Neural cell (in vitro differentiated cells): ENCODE measurements around the gene GYS2. TPM values are rescaled to one million over a fixed set of nuclear protein-coding genes. Genes with fewer than 3 reads are reported as not detected.

Experiments used
- H2AFZ ChIP-seq: fragments of 200-600, 300-800 bp; sonication (generic), shearing (Covaris generic); 2 replicates; pipeline ENCODE4 v1.6.0; 2014; ENCODE audit warnings: low read depth, mild to moderate bottlenecking, antibody characterized with exemption, low read length, moderate library complexity
- H3F3A ChIP-seq: fragments of 200-600 bp; shearing (Covaris generic); 2 replicates; pipeline ENCODE4 v1.6.1; 2016; ENCODE audit warnings: mild to moderate bottlenecking, moderate library complexity, mixed read lengths, antibody characterized with exemption, low read length; ENCODE audit not compliant: insufficient read depth, poor library complexity, severe bottlenecking
- H3K27ac ChIP-seq: fragments of 200-600, 300-800 bp; sonication (generic), shearing (Covaris generic); 2 replicates; pipeline ENCODE4 v1.5.1; 2014; ENCODE audit warnings: mild to moderate bottlenecking, low read length, moderate library complexity
- H3K27me3 ChIP-seq: fragments of 300-800, 200-600 bp; sonication (generic), shearing (Covaris generic); 2 replicates; pipeline ENCODE4 v1.6.0; 2014; ENCODE audit warnings: mild to moderate bottlenecking, low read depth, low read length, moderate library complexity; ENCODE audit not compliant: insufficient read depth
- H3K36me3 ChIP-seq: fragments of 300-800, 200-600 bp; sonication (generic), shearing (Covaris generic); 2 replicates; pipeline ENCODE4 v1.5.1; 2014; ENCODE audit warnings: mild to moderate bottlenecking, antibody characterized with exemption, low read length, moderate library complexity; ENCODE audit not compliant: insufficient read depth
- H3K4me2 ChIP-seq: fragments of 300-800, 200-600 bp; sonication (generic), shearing (Covaris generic); 2 replicates; pipeline ENCODE4 v1.6.0; 2014; ENCODE audit warnings: mild to moderate bottlenecking, low read length
- H3K4me3 ChIP-seq: fragments of 300-800, 200-600 bp; sonication (generic), shearing (Covaris generic); 2 replicates; pipeline ENCODE4 v1.5.1; 2014; ENCODE audit warnings: mild to moderate bottlenecking, low read length, moderate library complexity
- H3K79me2 ChIP-seq: fragments of 200-600 bp; shearing (Covaris generic); replicated peaks from 2 replicates; pipeline ENCODE4 v1.6.0; 2014; ENCODE audit warnings: mild to moderate bottlenecking, low read length, moderate library complexity; ENCODE audit not compliant: insufficient read depth
- H3K9ac ChIP-seq: fragments of 300-800, 200-600 bp; sonication (generic), shearing (Covaris generic); 2 replicates; pipeline ENCODE4 v1.6.1; 2016; ENCODE audit warnings: mild to moderate bottlenecking, low read length, mixed read lengths
- H3K9me2 ChIP-seq: fragments of 200-600 bp; shearing (Covaris generic); 2 replicates; pipeline ENCODE4 v1.6.1; 2016; ENCODE audit warnings: mild to moderate bottlenecking, low read length, mixed read lengths; ENCODE audit not compliant: insufficient read depth
- H3K9me3 ChIP-seq: fragments of 200-600, 300-800 bp; sonication (generic), shearing (Covaris generic); 2 replicates; pipeline ENCODE4 v1.6.1; 2016; ENCODE audit warnings: mild to moderate bottlenecking, mixed run types, low read length, moderate library complexity, mixed read lengths
- H4K20me1 ChIP-seq: fragments of 200-600 bp; shearing (Covaris generic); 2 replicates; pipeline ENCODE4 v1.6.1; 2016; ENCODE audit warnings: mild to moderate bottlenecking, mixed run types; ENCODE audit not compliant: insufficient read depth
- EP300 ChIP-seq: fragments of 450-650 bp; conservative IDR thresholded peaks from 2 replicates; pipeline ENCODE4 v1.6.1; 2014; ENCODE audit warnings: antibody characterized with exemption, mild to moderate bottlenecking, moderate library complexity; ENCODE audit not compliant: poor library complexity, severe bottlenecking
- EZH2 ChIP-seq: fragments of 200-600, 300-800 bp; shearing (Covaris generic), sonication (generic); IDR thresholded peaks from 2 replicates; pipeline ENCODE4 v1.6.1; 2014; ENCODE audit warnings: antibody characterized with exemption, low read length, borderline replicate concordance, mild to moderate bottlenecking; ENCODE audit not compliant: insufficient read depth, poor library complexity, severe bottlenecking
- MXI1 ChIP-seq: fragments of 450-650 bp; conservative IDR thresholded peaks from 2 replicates; pipeline ENCODE4 v1.6.1; 2014; ENCODE audit warnings: antibody characterized with exemption, mild to moderate bottlenecking; ENCODE audit not compliant: poor library complexity, severe bottlenecking
- POLR2AphosphoS5 ChIP-seq: IDR thresholded peaks from 2 replicates; pipeline ENCODE4 v1.6.1; 2012
- RAD21 ChIP-seq: fragments of 450-650 bp; conservative IDR thresholded peaks from 2 replicates; pipeline ENCODE4 v1.6.1; 2014; ENCODE audit warnings: antibody characterized with exemption, mild to moderate bottlenecking, moderate library complexity
- SMC3 ChIP-seq: fragments of 450-650 bp; conservative IDR thresholded peaks from 2 replicates; pipeline ENCODE4 v1.6.1; 2014; ENCODE audit warnings: antibody characterized with exemption, mild to moderate bottlenecking, moderate library complexity; ENCODE audit not compliant: poor library complexity
- TAF1 ChIP-seq: IDR thresholded peaks from 2 replicates; pipeline ENCODE4 v1.6.1; 2012; ENCODE audit warnings: low read depth
- polyA plus RNA-seq: library from polyadenylated mRNA; depleted of rRNA; stranded (reverse); fragments of >200 nt; gene quantifications from 2 replicates; pipeline ENCODE4 v1.2.3, GENCODE V29; 2014
- TF ChIP-seq, protein P1 (sequence below): IDR thresholded peaks from 2 replicates; pipeline ENCODE4 v1.6.1; 2012; ENCODE audit warnings: borderline replicate concordance
- TF ChIP-seq, protein P2 (sequence below): fragments of 450-650 bp; IDR thresholded peaks from 2 replicates; pipeline ENCODE4 v1.5.1; 2014; ENCODE audit warnings: antibody characterized with exemption, mild to moderate bottlenecking, moderate library complexity; ENCODE audit not compliant: poor library complexity, severe bottlenecking

GYS2 gene
- polyA plus RNA-seq, 1 donor from 2014 or later: not detected

DNA sequence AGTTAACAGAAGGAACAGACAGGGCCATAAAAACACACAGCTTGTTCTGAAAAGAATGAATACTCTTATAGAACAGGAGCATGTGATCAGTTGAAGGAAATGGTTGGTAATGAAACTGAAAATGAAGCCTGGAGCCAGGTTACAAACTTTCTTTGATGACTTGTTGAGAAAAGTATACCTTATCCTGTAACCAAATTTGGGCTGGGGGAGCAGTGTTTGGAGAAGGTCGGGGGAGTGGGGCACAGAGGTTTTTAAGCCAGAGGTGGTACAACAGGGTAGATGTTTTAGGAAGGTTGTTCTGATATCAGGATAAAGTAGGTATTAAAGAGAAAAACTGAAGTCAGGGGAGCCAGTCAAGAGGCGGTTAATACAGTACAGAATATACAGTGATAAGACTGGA lies 94.9 kb downstream of the GYS2 start:
- Histone ChIP-seq H3K9me2 (no peaks in the 10 kb centered on the region), H3K36me3 (no peaks in the 10 kb centered on the region)
- TF ChIP-seq MXI1 (no peak), RAD21 (no peak), SMC3 (no peak), TAF1 (no peak), EP300 (no peak), POLR2AphosphoS5 (no peak), EZH2 (no peak)
- TF ChIP-seq, protein P1, sequence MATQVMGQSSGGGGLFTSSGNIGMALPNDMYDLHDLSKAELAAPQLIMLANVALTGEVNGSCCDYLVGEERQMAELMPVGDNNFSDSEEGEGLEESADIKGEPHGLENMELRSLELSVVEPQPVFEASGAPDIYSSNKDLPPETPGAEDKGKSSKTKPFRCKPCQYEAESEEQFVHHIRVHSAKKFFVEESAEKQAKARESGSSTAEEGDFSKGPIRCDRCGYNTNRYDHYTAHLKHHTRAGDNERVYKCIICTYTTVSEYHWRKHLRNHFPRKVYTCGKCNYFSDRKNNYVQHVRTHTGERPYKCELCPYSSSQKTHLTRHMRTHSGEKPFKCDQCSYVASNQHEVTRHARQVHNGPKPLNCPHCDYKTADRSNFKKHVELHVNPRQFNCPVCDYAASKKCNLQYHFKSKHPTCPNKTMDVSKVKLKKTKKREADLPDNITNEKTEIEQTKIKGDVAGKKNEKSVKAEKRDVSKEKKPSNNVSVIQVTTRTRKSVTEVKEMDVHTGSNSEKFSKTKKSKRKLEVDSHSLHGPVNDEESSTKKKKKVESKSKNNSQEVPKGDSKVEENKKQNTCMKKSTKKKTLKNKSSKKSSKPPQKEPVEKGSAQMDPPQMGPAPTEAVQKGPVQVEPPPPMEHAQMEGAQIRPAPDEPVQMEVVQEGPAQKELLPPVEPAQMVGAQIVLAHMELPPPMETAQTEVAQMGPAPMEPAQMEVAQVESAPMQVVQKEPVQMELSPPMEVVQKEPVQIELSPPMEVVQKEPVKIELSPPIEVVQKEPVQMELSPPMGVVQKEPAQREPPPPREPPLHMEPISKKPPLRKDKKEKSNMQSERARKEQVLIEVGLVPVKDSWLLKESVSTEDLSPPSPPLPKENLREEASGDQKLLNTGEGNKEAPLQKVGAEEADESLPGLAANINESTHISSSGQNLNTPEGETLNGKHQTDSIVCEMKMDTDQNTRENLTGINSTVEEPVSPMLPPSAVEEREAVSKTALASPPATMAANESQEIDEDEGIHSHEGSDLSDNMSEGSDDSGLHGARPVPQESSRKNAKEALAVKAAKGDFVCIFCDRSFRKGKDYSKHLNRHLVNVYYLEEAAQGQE: no peak
- TF ChIP-seq, protein P2, sequence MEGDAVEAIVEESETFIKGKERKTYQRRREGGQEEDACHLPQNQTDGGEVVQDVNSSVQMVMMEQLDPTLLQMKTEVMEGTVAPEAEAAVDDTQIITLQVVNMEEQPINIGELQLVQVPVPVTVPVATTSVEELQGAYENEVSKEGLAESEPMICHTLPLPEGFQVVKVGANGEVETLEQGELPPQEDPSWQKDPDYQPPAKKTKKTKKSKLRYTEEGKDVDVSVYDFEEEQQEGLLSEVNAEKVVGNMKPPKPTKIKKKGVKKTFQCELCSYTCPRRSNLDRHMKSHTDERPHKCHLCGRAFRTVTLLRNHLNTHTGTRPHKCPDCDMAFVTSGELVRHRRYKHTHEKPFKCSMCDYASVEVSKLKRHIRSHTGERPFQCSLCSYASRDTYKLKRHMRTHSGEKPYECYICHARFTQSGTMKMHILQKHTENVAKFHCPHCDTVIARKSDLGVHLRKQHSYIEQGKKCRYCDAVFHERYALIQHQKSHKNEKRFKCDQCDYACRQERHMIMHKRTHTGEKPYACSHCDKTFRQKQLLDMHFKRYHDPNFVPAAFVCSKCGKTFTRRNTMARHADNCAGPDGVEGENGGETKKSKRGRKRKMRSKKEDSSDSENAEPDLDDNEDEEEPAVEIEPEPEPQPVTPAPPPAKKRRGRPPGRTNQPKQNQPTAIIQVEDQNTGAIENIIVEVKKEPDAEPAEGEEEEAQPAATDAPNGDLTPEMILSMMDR: no peak

DNA sequence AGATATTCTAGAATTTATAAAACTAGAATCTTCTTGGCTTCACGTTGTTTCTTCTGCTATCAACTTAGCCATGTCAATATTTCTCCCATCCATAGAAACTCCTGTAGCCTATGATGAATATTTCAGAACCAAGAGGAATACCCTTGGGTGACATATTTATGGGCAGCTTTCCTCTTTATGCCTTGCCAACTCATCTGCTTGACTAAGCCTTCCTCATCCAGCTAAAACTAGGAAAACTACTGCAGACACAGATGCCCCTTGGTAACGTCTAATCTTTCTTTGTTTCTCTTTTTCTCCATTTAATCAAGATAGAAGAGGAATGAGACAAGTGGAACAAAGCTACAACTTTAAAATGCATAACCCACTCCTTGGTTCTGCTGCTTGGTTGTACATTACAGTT lies 96.8 kb downstream of the GYS2 start:
- Histone ChIP-seq H3F3A (no peaks in the 10 kb centered on the region), H3K9me2 (no peaks in the 10 kb centered on the region), H3K27me3 (no peaks in the 10 kb centered on the region), H3K36me3 (no peaks in the 10 kb centered on the region), H4K20me1 (no peaks in the 10 kb centered on the region), H3K4me3 (no peak overlapping the region), H3K4me2 (no peak overlapping the region), H3K27ac (no peak overlapping the region), H3K79me2 (peaks cover 44% of the 10 kb centered on the region), H3K9me3 (no peaks in the 10 kb centered on the region), H2AFZ (no peak overlapping the region), H3K9ac (no peak overlapping the region)
- TF ChIP-seq, protein P2: no peak
- TF ChIP-seq, protein P1: no peak

More for the DNA sequence above, 94.9 kb downstream of the GYS2 start:
- Histone ChIP-seq H3K9ac (no peak overlapping the region), H3K4me2 (no peak overlapping the region), H3F3A (no peaks in the 10 kb centered on the region), H3K4me3 (no peak overlapping the region), H2AFZ (no peak overlapping the region), H3K79me2 (peaks cover 25% of the 10 kb centered on the region), H4K20me1 (no peaks in the 10 kb centered on the region), H3K9me3 (no peaks in the 10 kb centered on the region), H3K27me3 (no peaks in the 10 kb centered on the region), H3K27ac (no peak overlapping the region)
